GM23338 (cell line): ENCODE results near the gene TEPSIN. TPM values are rescaled to one million over a fixed set of nuclear protein-coding genes. Genes with fewer than 3 reads are reported as not detected.
A peak's percentile ranks its signal among the peaks of the same experiment; 100 is the strongest.

Experiments used
- ATAC-seq: fragments of 200-7000 bp; cut with Tn5 transposase; 3 replicates; pipeline ENCODE4 v1.9.1; 2020
- DNase-seq: peaks from one replicate; pipeline ENCODE4 v3.0.0-alpha.2; 2015; ENCODE audit warnings: low spot score
- H2AFZ ChIP-seq: fragments of 200-600 bp; sonication (generic); 2 replicates; pipeline ENCODE4 v1.8.0; 2016; ENCODE audit warnings: antibody characterized with exemption, mild to moderate bottlenecking, moderate library complexity
- H3F3A ChIP-seq: fragments of 200-600 bp; sonication (generic); replicated peaks from 2 replicates; pipeline ENCODE4 v1.8.0; 2017; ENCODE audit warnings: antibody characterized with exemption, mixed run types, low read depth
- H3K27ac ChIP-seq: fragments of 200-600 bp; sonication (generic); 2 replicates; pipeline ENCODE4 v1.6.1; 2016; ENCODE audit warnings: low read depth
- H3K27me3 ChIP-seq: fragments of 200-600 bp; sonication (generic); 2 replicates; pipeline ENCODE4 v1.8.0; 2016; ENCODE audit warnings: mild to moderate bottlenecking, mixed run types, moderate library complexity; ENCODE audit not compliant: insufficient read depth
- H3K36me3 ChIP-seq: fragments of 200-600 bp; sonication (generic); 2 replicates; pipeline ENCODE4 v1.8.0; 2016; ENCODE audit warnings: mild to moderate bottlenecking; ENCODE audit not compliant: insufficient read depth
- H3K4me1 ChIP-seq: fragments of 200-600 bp; sonication (generic); 2 replicates; pipeline ENCODE4 v1.8.0; 2016; ENCODE audit warnings: mild to moderate bottlenecking, moderate library complexity; ENCODE audit not compliant: insufficient read depth
- H3K4me2 ChIP-seq: fragments of 200-600 bp; sonication (generic); 2 replicates; pipeline ENCODE4 v1.7.1; 2017; ENCODE audit warnings: mixed run types
- H3K4me3 ChIP-seq: fragments of 200-600 bp; sonication (generic); 2 replicates; pipeline ENCODE4 v1.6.1; 2016; ENCODE audit warnings: mixed run types
- H3K79me2 ChIP-seq: fragments of 200-600 bp; sonication (generic); replicated peaks from 2 replicates; pipeline ENCODE4 v1.8.0; 2017; ENCODE audit warnings: mild to moderate bottlenecking; ENCODE audit not compliant: insufficient read depth
- H3K9me2 ChIP-seq: fragments of 200-600 bp; sonication (generic); 2 replicates; pipeline ENCODE4 v1.8.0; 2017; ENCODE audit not compliant: insufficient read depth
- H4K20me1 ChIP-seq: fragments of 200-600 bp; sonication (generic); replicated peaks from 2 replicates; pipeline ENCODE4 v1.8.0; 2017; ENCODE audit warnings: mild to moderate bottlenecking; ENCODE audit not compliant: insufficient read depth
- H3K27ac Mint-ChIP-seq: 2 replicates; pipeline ENCODE4 v1.8.0; 2020; ENCODE audit warnings: inconsistent platforms, mild to moderate bottlenecking, moderate library complexity, mixed read lengths
- H3K27me3 Mint-ChIP-seq: 3 replicates; pipeline ENCODE4 v1.8.0; 2022; ENCODE audit warnings: low read depth, mild to moderate bottlenecking, moderate library complexity, mixed read lengths, inconsistent platforms; ENCODE audit not compliant: insufficient read depth, poor library complexity
- H3K36me3 Mint-ChIP-seq: 3 replicates; pipeline ENCODE4 v1.8.0; 2021; ENCODE audit warnings: low read depth, mild to moderate bottlenecking, inconsistent platforms, moderate library complexity, mixed read lengths
- H3K4me1 Mint-ChIP-seq: 3 replicates; pipeline ENCODE4 v1.8.0; 2020; ENCODE audit warnings: mild to moderate bottlenecking, inconsistent platforms, mixed read lengths
- H3K4me3 Mint-ChIP-seq: 3 replicates; pipeline ENCODE4 v1.8.0; 2021; ENCODE audit warnings: moderate library complexity, mild to moderate bottlenecking, inconsistent platforms, mixed read lengths
- H3K9me3 Mint-ChIP-seq: 3 replicates; pipeline ENCODE4 v1.8.0; 2020; ENCODE audit warnings: moderate library complexity, mild to moderate bottlenecking, inconsistent platforms, mixed read lengths
- CTCF ChIP-seq, 2 experiments: fragments of 200-600 bp in 1 of 2; sonication (generic) in 1 of 2; conservative IDR thresholded peaks; 2 replicates each; pipeline versions ENCODE4 v1.5.1 to v1.6.1; 2016 to 2017; ENCODE audit warnings: antibody characterized with exemption in 2 of 2, low read depth in 2 of 2, mild to moderate bottlenecking in 2 of 2, moderate library complexity in 1 of 2
- ETS1 ChIP-seq: IDR thresholded peaks from 2 replicates; pipeline ENCODE4 v1.6.1; 2016; ENCODE audit warnings: antibody characterized with exemption
- EZH2 ChIP-seq: fragments of 200-600 bp; sonication (generic); IDR thresholded peaks from one replicate; pipeline ENCODE4 v1.8.0; 2017; ENCODE audit warnings: antibody characterized with exemption, mild to moderate bottlenecking, low read depth; ENCODE audit not compliant: unreplicated experiment
- EZH2phosphoT487 ChIP-seq: fragments of 200-600 bp; sonication (generic); IDR thresholded peaks from one replicate; pipeline ENCODE4 v1.8.1; 2018; ENCODE audit warnings: antibody characterized with exemption; ENCODE audit not compliant: unreplicated experiment
- JUNB ChIP-seq: IDR thresholded peaks from one replicate; pipeline ENCODE4 v1.6.1; 2016; ENCODE audit warnings: antibody characterized with exemption; ENCODE audit not compliant: unreplicated experiment
- NANOG ChIP-seq: IDR thresholded peaks from 2 replicates; pipeline ENCODE4 v1.6.1; 2016; ENCODE audit warnings: antibody characterized with exemption, borderline replicate concordance
- POLR2AphosphoS5 ChIP-seq: IDR thresholded peaks from 2 replicates; pipeline ENCODE4 v1.6.1; 2016; ENCODE audit warnings: antibody characterized with exemption, low read depth
- REST ChIP-seq: IDR thresholded peaks from one replicate; pipeline ENCODE4 v1.6.1; 2018; ENCODE audit warnings: antibody characterized with exemption; ENCODE audit not compliant: unreplicated experiment
- STAT1 ChIP-seq: IDR thresholded peaks from one replicate; pipeline ENCODE4 v1.6.1; 2016; ENCODE audit warnings: antibody characterized with exemption; ENCODE audit not compliant: unreplicated experiment
- ZNF114 ChIP-seq: fragments of 250-450 bp; sonication (Bioruptor Pico); IDR thresholded peaks from 2 replicates; pipeline ENCODE4 v1.5.0; 2020; ENCODE audit warnings: mild to moderate bottlenecking, moderate library complexity
- ZNF331 ChIP-seq: fragments of 250-450 bp; sonication (Bioruptor Pico); IDR thresholded peaks from 2 replicates; pipeline ENCODE4 v1.5.0; 2020; ENCODE audit warnings: low read depth, mild to moderate bottlenecking, moderate library complexity
- ZNF462 ChIP-seq: fragments of 250-450 bp; sonication (Bioruptor Pico); IDR thresholded peaks from 2 replicates; pipeline ENCODE4 v1.5.0; 2020; ENCODE audit warnings: mild to moderate bottlenecking, moderate library complexity
- polyA plus RNA-seq: library from polyadenylated mRNA; unstranded; fragments of >200 nt; fragmentation: Nextera tagmentation; extraction: Ambion mirVana; gene quantifications from 2 replicates; pipeline ENCODE4 v1.2.1, GENCODE V29; 2016
- total RNA-seq: library from RNA; depleted of rRNA; stranded (reverse); fragments of >200 nt; shearing (Covaris generic); gene quantifications from 2 replicates; pipeline ENCODE4 v1.2.3, GENCODE V29; 2014

TEPSIN gene
- total and polyA plus RNA-seq, 2 experiments from 2014 or later: 4.4 to 25.3 TPM

GRCh38 chr17:81186203-81186602, 52.7 kb downstream of the TEPSIN start (continued):
- TF ChIP-seq NANOG: no peak
- no peak for TF ChIP-seq ETS1
- no peak for TF ChIP-seq EZH2phosphoT487
- no peak for TF ChIP-seq POLR2AphosphoS5
- TF ChIP-seq REST: no peak
- no peak for TF ChIP-seq ZNF114 (CRISPR knock-in tag)

- Mint-ChIP-seq H3K27me3 (peaks cover 11% of the 10 kb centered on the region), H3K27ac (no peak overlapping the region), H3K4me3 (no peak overlapping the region), H3K4me1 (no peaks in the 10 kb centered on the region; the same call in 2 of the 3 replicates), H3K9me3 (no peaks in the 10 kb centered on the region; the same call in 2 of the 3 replicates), H3K36me3 (0 out of 3 replicates have a peak, but pooled peaks cover 4% of the 10 kb centered on the region)
- Histone ChIP-seq H3F3A (no peaks in the 10 kb centered on the region), H3K27me3 (no peaks in the 10 kb centered on the region), H3K36me3 (no peaks in the 10 kb centered on the region), H4K20me1 (no peaks in the 10 kb centered on the region), H3K9me2 (no peaks in the 10 kb centered on the region), H3K4me3 (no peak overlapping the region), H3K27ac (no peak overlapping the region), H3K4me2 (no peak overlapping the region), H3K4me1 (no peaks in the 10 kb centered on the region), H2AFZ (no peak overlapping the region), H3K79me2 (no peaks in the 10 kb centered on the region)
- peak; percentile 78 for ATAC-seq
- peak; percentile 45 for DNase-seq
- no peak for TF ChIP-seq EZH2phosphoT487
- TF ChIP-seq ZNF462 (CRISPR knock-in tag): no peak
- no peak for TF ChIP-seq JUNB
- no peak for TF ChIP-seq POLR2AphosphoS5
- no peak for TF ChIP-seq EZH2
- no peak for TF ChIP-seq ZNF331 (CRISPR knock-in tag)
- no peak for TF ChIP-seq STAT1
- no peak for TF ChIP-seq CTCF (conservative IDR thresholded peaks at IDR 0.05; ENCODE audit: low read depth in 2 of 2)
- no peak for TF ChIP-seq ZNF114 (CRISPR knock-in tag)
Measured at GRCh38 chr17:81184555-81184954, 54.3 kb downstream of the TEPSIN start.
